ENCODE measurements around the gene RASGRP2.
A peak's percentile ranks its signal among the peaks of the same experiment; 100 is the strongest.

RASGRP2 gene

DNA sequence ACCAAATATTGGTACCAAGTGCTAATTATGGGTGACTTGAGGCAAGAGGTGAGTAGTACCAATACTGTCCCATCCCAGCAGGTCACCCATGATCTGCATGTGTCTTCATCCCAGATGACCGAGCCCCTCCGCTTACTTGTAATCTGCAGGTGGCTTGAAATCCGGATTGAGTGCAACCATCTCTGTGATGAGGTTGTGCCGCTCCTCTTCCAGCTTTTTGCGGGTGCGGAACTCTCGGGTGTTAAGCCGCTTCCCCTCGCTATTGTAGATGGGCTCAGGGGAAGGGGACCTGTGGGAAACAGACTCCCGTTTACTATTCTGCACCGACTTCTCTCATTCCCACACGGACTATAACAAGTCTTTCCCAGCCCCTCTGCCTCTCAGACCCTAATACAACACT lies 26.2 kb upstream of the RASGRP2 start:
- DNase-seq (ENCODE audit: low read depth): no peak

DNA sequence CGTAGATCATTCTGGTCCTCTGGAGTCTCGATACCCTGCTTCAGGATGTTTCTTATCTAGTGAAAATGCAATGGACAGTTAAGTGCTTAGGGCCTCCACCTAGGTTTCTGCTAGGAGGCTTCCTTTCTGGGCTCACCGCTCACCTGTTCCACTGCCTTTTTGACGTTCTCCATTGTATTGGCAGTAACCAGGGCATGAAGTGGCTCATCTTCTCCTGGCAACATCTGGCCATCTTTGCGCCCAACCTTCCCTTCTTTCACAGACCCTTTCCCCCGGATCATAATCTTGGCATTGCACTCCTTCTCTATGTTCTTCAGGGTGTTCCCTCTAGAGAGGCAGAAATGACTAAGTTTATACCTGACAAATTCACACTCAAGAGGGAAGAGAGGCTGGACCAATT lies 25.3 kb upstream of the RASGRP2 start:
- DNase-seq (ENCODE audit: low read depth): no peak

DNA sequence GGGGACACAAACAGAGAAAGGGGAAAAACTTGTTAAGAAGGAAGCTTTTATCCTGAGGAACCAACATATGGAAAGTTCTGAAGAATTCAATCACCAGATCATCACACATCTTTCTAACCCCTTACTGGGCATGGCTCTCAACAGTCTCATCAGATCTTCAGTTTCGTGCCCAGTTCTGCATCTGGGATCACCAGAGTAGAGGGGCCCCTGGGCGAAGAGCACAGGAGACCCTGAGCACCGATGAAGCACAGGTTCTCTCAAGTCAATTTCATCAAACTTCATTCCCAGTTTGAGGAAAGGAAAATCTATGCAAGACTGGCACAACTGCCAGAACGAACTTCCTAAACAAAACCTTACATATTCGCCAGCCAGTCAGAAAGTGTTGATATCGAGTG lies 24.4 kb upstream of the RASGRP2 start:
- no peak for DNase-seq (ENCODE audit: low read depth)

DNA sequence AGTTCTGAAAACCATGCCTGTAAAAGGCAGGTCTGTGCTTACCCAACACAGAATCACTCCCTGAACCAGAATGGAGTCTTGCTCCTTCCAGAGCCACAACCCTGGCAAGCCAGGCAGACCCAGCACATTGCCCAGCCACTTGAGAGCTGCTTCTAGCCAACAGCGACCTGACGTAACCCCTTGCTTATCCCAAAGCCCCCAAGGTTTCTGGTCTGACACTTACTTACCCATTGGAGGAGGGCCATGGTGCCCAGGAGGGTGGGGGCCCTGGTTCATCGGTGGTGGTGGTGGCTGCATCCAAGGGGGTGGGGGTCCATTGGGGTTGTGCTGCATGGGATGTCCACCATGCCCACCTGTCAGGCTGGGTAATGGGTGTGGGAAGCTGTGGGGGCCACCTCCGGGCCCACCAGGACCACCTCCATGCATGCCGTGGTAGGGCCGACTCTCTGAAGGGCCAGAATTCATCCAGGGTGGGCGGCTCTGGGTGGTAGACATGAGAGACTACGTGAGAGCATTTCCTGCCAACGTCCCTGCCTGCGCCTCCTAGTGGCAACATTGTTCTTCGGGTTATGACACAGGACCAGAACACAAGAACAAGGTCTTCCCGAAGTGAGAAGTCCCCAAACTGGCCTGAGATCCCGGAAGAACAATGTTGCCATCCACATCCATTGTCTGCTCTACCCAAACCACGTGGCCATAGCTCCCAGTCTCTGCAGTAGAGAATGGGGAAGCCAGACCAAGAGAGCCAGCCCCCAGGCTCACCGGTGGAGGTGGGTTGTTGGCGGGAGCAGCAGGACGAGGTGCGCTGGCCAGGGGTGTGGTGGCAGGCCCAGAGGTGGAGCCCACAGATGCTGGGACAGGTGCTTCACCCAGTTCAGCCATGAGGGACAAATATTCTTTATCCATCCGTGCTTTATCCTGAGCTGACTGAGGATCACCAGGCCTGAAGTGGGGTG lies 23.7 kb upstream of the RASGRP2 start:
- DNase-seq (ENCODE audit: low read depth): peak; percentile 54

DNA sequence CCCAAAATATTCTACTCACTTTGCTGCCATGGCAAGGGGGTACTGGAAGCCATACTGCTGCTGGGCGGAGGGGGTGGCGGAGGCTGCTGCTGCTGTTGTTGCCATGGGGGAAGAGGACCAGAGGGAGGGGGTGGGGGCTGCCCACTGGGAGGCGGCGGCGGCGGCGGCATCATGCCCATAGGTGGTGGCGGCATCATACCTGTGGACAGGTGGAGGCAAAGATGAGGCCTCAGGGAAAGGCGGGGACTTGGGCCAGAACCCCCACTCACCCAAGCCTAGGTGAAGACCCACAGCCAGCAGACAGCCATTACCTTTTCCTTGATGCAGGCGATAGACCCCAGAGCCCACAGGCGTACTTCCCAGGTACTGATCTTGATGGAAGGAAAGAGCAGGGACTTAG lies 22.9 kb upstream of the RASGRP2 start:
- DNase-seq (ENCODE audit: low read depth): no peak

- no peak for DNase-seq (ENCODE audit: low read depth)
Measured at GRCh38 chr11:64765851-64766665, 22.1 kb upstream of the RASGRP2 start.

- no peak for DNase-seq (ENCODE audit: low read depth)
Measured at GRCh38 chr11:64765291-64765850, 21.4 kb upstream of the RASGRP2 start.

DNA sequence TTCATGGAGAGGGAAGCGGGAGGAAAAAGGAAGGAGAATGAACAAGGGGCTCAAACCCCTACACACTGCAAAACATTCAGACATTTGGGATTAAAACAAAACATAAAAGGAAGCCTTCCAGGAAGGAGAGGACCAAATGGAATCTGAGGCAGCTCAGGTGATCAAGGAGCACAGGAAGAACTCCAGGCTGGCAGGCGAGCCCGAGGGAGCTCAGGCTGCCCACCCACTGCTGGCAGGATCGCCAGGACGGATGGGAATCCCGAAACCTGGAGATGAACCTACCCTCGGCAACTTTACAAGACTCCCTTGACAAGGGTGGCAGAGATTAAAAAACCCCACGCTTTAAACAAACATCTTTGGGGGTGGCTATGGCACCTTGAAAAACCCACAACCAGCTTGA lies 20.8 kb upstream of the RASGRP2 start:
- no peak for DNase-seq (ENCODE audit: low read depth)

DNA sequence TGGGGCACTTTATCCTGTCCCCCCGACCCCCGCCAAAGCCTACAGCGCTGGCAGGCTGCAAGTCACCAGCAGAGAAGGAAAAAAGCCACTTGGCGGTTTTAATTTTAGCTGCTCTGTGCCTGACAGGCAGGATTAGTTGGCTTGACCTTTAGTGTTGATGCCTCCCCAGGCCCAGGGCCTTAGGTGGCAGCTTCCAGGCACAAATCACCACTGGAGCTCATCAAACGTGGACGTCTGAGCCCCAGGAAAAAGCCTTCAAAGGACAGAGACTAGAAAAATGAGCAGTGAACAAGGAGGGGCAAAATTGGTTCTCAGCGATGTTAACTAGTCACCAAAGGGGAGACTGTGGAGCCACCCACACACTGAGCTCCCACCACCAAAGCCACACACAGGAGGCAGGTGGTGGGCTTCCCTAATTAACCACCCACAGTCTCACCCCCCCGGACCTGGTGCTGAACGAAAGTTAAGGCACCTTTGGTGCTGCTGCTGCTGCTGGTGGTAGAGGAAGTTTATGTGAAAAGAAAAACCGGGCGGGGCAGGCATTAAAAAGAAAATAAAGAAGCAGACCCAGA lies 20.2 kb upstream of the RASGRP2 start:
- DNase-seq (ENCODE audit: low read depth): peak; percentile 56

DNA sequence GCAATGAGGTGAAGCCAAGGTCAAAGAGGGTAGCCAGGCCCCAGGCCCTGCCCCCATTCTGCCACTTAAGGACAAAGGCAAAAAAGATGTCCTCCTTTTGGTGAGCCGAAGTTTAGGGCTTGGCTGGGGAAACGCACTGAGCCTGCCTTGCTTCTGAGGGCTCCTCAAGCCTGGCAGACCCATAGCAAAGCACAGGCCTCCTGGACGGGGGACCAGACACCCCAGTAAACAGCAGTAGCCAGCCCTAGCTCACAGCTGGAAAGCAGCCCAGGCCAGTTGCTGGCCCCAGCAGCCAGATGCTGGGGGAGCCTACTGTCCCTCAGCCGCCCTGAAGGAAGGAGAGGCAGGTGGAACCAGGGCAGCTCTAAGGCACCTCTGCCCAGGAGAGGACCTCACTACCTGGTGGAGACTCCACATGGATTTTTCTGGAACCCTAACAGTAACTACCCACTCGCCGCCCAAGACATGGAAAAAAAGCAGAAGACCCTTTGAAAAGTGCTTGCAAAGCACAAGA lies 19.6 kb upstream of the RASGRP2 start:
- DNase-seq (ENCODE audit: low read depth): no peak

DNA sequence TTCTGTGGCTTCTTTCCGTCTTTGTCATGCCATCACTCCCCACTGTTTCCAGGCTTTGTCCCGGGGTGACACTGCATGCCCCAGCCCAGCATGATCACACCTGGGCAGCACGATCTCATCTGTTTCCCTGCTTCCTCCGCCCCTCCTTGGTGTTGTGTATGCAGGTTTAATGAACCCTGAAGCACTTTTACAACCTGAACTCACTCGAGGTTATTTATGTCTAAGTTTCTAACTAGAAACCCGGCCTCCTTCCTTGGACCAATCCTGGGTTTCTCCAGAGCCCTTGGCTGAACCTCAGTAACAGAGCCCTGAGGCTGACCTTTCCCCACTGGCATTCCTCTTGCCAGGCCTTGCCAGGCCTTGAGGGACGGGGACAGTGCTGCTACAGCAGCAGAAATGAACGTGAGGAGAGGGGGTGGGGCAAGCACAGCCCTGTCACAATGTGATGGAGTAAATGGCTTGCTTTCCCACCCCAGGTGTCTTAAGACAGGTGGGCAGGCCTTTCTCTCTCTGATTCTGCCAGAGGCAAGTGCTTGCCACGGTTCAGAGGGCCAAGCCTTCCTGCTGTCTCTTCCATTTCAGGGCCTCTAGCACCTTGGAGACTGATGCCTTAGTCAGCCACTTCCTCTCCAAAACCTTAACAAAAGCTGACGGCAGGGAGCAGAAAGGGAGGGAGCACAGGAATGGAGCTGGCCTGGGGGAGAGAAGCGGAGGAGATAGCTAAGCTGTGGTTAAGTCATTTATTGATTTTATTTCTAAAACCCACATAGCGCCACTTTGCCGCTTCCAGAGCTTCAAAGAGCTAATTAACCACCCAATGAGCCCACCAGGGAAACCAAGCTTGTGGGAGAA lies 19.0 kb upstream of the RASGRP2 start:
- no peak for DNase-seq (ENCODE audit: low read depth)

- DNase-seq (ENCODE audit: low read depth): no peak
Measured at GRCh38 chr11:64762277-64762673, 18.3 kb upstream of the RASGRP2 start.

DNA sequence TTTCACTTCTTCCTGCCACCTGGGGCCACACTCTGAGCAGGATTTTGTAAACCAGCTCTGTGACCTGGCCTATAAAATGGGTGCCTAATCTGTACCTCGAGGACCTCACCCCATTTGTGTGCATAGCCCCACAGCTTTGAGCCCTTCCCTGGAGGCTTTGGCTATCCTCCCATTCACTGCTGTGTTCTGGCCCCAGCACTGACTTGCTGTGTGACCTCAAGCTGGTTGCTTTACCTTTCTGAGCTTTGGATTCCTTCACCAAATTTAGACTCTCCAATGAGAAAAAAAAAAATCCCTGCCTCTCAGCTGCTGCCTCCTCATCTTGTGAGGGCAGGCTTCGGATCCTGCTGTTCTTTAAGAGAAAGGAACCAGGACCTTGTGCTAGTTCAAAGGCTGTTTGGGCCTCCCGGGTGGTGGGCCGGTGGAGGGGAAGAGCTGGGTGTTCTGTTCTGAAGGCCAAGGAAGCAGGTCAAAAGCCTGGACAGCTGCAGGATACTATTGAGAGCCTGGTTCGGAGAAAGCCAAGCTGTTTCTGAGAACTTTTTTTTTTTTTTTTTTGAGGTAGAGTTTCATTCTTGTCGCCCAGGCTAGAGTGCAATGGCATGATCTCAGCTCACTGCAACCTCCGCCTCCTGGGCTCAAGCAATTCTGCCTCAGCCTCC lies 16.9 kb upstream of the RASGRP2 start:
- no peak for DNase-seq (ENCODE audit: low read depth)

- DNase-seq (ENCODE audit: low read depth): no peak
Measured at GRCh38 chr11:64759722-64760719, 16.1 kb upstream of the RASGRP2 start, which contains the start of gene PYGM. PYGM (minus strand) TSS chr11:64759974; CDS start chr11:64759898, 76 bp downstream.

- no peak for DNase-seq (ENCODE audit: low read depth)
Measured at GRCh38 chr11:64759131-64759721, 15.3 kb upstream of the RASGRP2 start.

- DNase-seq (ENCODE audit: low read depth): no peak
Measured at GRCh38 chr11:64758330-64759079, 14.6 kb upstream of the RASGRP2 start.

GRCh38 chr11:64757549-64758329 lies 13.8 kb upstream of the RASGRP2 start:
- no peak for DNase-seq (ENCODE audit: low read depth)

All from T-helper 22 cell (primary cell).